Heart right ventricle (tissue), 16 donors: ENCODE results near the gene TCF12. TPM values are rescaled to one million over a fixed set of nuclear protein-coding genes. Genes with fewer than 3 reads are reported as not detected.

Source experiments
- ATAC-seq, 8 donors: fragments of 200-7000 bp; cut with Tn5 transposase; one replicate each; pipeline ENCODE4 v1.9.1; 2020; ENCODE audit warnings: mild to moderate bottlenecking in 8 of 8, moderate library complexity in 8 of 8, moderate number of reproducible peaks in 1 of 8
- DNase-seq, 2 donors: peaks; one replicate each; pipeline ENCODE4 v3.0.0-alpha.2; 2020
- H3K27ac ChIP-seq, 10 donors: fragments of 200-600 bp; sonication (generic) in 2 of 10; one replicate each; pipeline versions ENCODE4 v1.5.0 to v1.8.0; 2020 to 2022; ENCODE audit warnings: mild to moderate bottlenecking in 3 of 10
- H3K27me3 ChIP-seq, 7 donors: fragments of 200-600 bp; one replicate each; pipeline ENCODE4 v1.8.0; 2021 to 2022; ENCODE audit warnings: mild to moderate bottlenecking in 2 of 7
- H3K36me3 ChIP-seq, 9 donors: fragments of 200-600 bp; sonication (generic) in 1 of 9; one replicate each; pipeline versions ENCODE4 v1.5.0 to v1.8.0; 2020 to 2022; ENCODE audit warnings: mild to moderate bottlenecking in 2 of 9
- H3K4me1 ChIP-seq, 9 donors: fragments of 200-600 bp; sonication (generic) in 1 of 9; one replicate each; pipeline versions ENCODE4 v1.5.0 to v1.8.0; 2020 to 2022; ENCODE audit warnings: mild to moderate bottlenecking in 4 of 9
- H3K4me3 ChIP-seq, 10 donors: fragments of 200-600 bp; sonication (generic) in 2 of 10; one replicate each; pipeline versions ENCODE4 v1.5.0 to v1.8.0; 2020 to 2022; ENCODE audit warnings: mild to moderate bottlenecking in 7 of 10, moderate library complexity in 2 of 10
- H3K9me3 ChIP-seq, 11 donors: fragments of 200-600 bp in 10 of 11; sonication (generic) in 2 of 11; one replicate each; pipeline versions ENCODE4 v1.5.0 to v1.8.0; 2013 to 2022; ENCODE audit warnings: mild to moderate bottlenecking in 2 of 11, control low read depth in 1 of 11, moderate library complexity in 1 of 11
- WGBS, 2 donors: extraction: QIAGEN DNeasy Blood & Tissue Kit; methylation state at CpG; one replicate each; pipeline ENCODE4 v1.1.7; 2013; ENCODE audit warnings: inconsistent platforms in 1 of 2; 5-methylcytosine and 5-hydroxymethylcytosine counted together
- intact Hi-C, 10 donors: fragments of 100-400 bp; cut with DNase I; formaldehyde crosslinking; loops; one replicate each; pipeline versions ENCODE4 v1.11.1 to v1.14.2; 2022
- polyA plus RNA-seq, 2 donors: library from polyadenylated mRNA; stranded (reverse); fragments of 200-250 nt; gene quantifications; one replicate each; pipeline ENCODE4 v1.2.3, GENCODE V29; 2013
- total RNA-seq, 10 donors: library from RNA; stranded (reverse); fragmentation: NEBNext Ultra II Directional in 3 of 10; extraction: Animal tissue kit (Norgen Biotek cat#: 25700) in 3 of 10; gene quantifications; one replicate each; pipeline versions ENCODE4 v1.2.1 to v1.2.4, GENCODE V29; 2021 to 2023
- TF ChIP-seq, protein P1 (sequence below), 9 donors: fragments of 200-600 bp; sonication (generic) in 2 of 9; IDR thresholded peaks; one replicate each; pipeline versions ENCODE4 v1.5.0 to v1.8.0; 2021 to 2022; ENCODE audit warnings: antibody characterized with exemption in 9 of 9, mild to moderate bottlenecking in 5 of 9, moderate library complexity in 1 of 9
- donor health status: Arrhythmogenic right ventricular cardiomyopathy.
- donor health status: ischemic (EF 13 %, LVEDD 7.1; RV severe dilation, severe dysfunction).
- donor health status: healthy with polysubstance abuse.
- donor health status: DM: no; HTN: yes; CAD: no.
- donor health status: DM: no; HTN: no; CAD: no.
- donor health status: ischemic (EF 25% LVEDD 6.9; RV normal size, moderate dysfunction).
- donor health status: ischemic (EF 25% LVEDD 5.7; RV mildly dilated, moderate dysfunction).
- donor health status: healthy.
- donor health status: DM: yes; HTN: yes; CAD: no.
- donor health status: Ischemic cardiomyopathy.
- donor health status: ischemic (EF 35%, LVEDD 5.7; RV mildly dilated, moderate dysfunction).
- donor health status: nonischemic (EF 11% LVEDD 7.7; RV severe dilation, severe dysfunction).
- donor health status: DM: yes; HTN: yes; CAD: no.
- donor health status: PGD.
- donor health status: ischemic (EF 29% LVEDD 5.4; RV normal size, mild dysfunction).
- donor health status: nonischemic (EF 23%, LVEDD 6.1; RV moderate dilation, normal function).

TCF12 gene
- total and polyA plus RNA-seq, 12 donors: 8.7 to 55.7 (median 38.4) TPM

DNA sequence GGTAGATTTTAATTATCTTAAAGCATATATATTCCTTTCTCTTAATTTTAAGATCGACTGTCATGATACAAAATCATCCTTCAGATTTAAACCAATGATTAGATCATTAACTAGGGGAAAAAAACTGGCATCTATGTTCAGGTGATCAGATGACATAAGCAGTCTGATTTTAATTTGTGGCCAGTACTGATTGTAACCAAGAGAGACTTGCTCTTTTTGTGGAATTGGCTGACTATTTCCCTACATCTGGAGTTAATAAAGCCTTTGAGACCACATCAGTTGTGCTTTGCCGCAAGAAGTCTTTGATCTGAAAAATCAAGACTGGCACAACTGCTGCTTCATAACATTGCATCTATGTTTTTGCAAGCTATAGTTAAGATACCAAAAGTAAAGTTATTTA is 309.5 kb downstream of the TCF12 start:
- H3K27me3 ChIP-seq: no peaks in the 10 kb centered on the region
- DNase-seq (no peak), ATAC-seq (peak in 1 of 8 donors; percentile 59)
- H3K36me3 ChIP-seq: peaks cover 0 to 18% (median 6%) of the 10 kb centered on the region in 9 donors
- no peaks in the 10 kb centered on the region for H3K9me3 ChIP-seq
- no peak overlapping the region for H3K4me3 ChIP-seq
- H3K4me1 ChIP-seq: peaks cover 0 to 24% (median 3%) of the 10 kb centered on the region in 9 donors
- 80 to 85% methylated on average over 2 of the region's 2 CpGs for WGBS, 2 donors
- TF ChIP-seq, protein P1, sequence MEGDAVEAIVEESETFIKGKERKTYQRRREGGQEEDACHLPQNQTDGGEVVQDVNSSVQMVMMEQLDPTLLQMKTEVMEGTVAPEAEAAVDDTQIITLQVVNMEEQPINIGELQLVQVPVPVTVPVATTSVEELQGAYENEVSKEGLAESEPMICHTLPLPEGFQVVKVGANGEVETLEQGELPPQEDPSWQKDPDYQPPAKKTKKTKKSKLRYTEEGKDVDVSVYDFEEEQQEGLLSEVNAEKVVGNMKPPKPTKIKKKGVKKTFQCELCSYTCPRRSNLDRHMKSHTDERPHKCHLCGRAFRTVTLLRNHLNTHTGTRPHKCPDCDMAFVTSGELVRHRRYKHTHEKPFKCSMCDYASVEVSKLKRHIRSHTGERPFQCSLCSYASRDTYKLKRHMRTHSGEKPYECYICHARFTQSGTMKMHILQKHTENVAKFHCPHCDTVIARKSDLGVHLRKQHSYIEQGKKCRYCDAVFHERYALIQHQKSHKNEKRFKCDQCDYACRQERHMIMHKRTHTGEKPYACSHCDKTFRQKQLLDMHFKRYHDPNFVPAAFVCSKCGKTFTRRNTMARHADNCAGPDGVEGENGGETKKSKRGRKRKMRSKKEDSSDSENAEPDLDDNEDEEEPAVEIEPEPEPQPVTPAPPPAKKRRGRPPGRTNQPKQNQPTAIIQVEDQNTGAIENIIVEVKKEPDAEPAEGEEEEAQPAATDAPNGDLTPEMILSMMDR (IDR thresholded peaks at IDR 0.05): no peak
- intact Hi-C loops: no loop called here
- H3K27ac ChIP-seq: no peak overlapping the region

DNA sequence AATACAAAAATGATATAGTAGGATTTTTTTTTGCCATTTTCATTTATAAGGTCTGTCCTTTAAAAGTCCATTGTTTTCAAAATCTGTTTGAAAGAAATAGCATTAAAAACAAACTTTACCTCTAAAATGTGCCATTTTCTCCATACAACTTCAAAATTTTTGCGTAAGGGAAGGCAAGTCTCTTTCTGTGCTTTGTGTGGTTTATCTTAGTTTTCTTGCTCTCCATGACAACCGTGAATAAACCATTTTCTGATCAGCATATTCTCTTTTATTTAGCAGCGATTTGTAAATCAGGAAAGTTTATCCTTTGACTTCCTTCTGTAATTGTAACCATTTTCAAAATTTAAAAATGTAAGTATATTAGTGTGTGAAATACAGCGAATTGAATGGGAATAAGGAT is 310.0 kb downstream of the TCF12 start:
- DNase-seq (no peak), ATAC-seq (no peak)
- H3K27me3 ChIP-seq: no peaks in the 10 kb centered on the region
- WGBS, 2 donors: 79 to 81% methylated on average over 4 of the region's 4 CpGs
- H3K4me1 ChIP-seq: peaks cover 0 to 24% (median 3%) of the 10 kb centered on the region in 9 donors
- H3K36me3 ChIP-seq: peaks cover 0 to 23% (median 11%) of the 10 kb centered on the region in 9 donors
- TF ChIP-seq, protein P1 (IDR thresholded peaks at IDR 0.05): no peak
- H3K4me3 ChIP-seq: no peak overlapping the region
- intact Hi-C loops: no loop called here
- H3K9me3 ChIP-seq: no peaks in the 10 kb centered on the region
- H3K27ac ChIP-seq: no peak overlapping the region

DNA sequence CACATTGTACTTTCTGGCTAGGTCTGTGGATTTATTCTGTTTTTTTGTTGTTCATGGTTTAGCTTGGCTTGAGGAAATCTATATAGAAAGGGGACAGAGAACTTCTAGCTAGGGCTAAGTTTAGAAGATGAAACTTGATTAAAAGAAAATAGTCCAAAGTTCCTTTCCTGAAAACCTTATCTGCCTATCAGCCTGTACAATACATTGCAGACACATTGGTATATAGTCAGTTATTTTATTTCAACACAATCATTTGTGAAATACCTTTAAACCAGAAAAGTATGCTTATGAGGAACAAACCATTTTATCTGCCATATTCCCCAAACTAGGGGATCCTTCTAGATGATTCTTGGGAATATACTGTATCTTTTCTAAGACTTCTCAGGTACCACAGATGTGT is 310.6 kb downstream of the TCF12 start:
- intact Hi-C loops: no loop called here
- Histone ChIP-seq H3K27me3 (no peaks in the 10 kb centered on the region), H3K36me3 (peaks cover 0 to 30% (median 17%) of the 10 kb centered on the region in 9 donors), H3K9me3 (no peaks in the 10 kb centered on the region), H3K4me1 (peaks cover 0 to 24% (median 3%) of the 10 kb centered on the region in 9 donors), H3K27ac (no peak overlapping the region), H3K4me3 (no peak overlapping the region)
- DNase-seq (no peak), ATAC-seq (no peak)
- TF ChIP-seq, protein P1 (IDR thresholded peaks at IDR 0.05): no peak

DNA sequence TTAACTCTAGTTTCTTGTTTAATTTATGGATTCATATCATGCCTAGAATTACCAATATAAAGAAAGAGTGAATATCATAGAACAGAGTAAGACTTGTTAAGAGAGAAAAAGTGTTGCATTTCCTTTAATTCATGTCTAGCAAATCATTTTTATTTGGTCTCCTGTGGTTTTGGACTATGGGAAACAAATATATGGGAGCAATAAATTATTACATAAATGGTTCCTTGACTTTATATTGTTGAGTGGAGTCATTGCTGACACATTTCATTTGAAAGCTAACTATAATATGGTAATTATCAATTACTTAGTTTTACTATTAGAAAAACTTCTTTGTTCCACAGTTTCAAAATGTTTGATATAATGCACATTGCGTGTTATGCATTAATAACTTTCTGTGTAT is 313.1 kb downstream of the TCF12 start:
- intact Hi-C loops: no loop called here
- Histone ChIP-seq H3K9me3 (no peaks in the 10 kb centered on the region), H3K36me3 (peaks cover 0 to 54% (median 24%) of the 10 kb centered on the region in 9 donors)

More for the DNA sequence above, 313.1 kb downstream of the TCF12 start:
- DNase-seq (no peak), ATAC-seq (no peak)
- Histone ChIP-seq H3K4me1 (peaks cover 0 to 24% (median 0%) of the 10 kb centered on the region in 9 donors), H3K27ac (no peak overlapping the region), H3K4me3 (no peak overlapping the region), H3K27me3 (no peaks in the 10 kb centered on the region)
- 97 to 100% methylated on average over 1 of the region's 1 CpG for WGBS, 2 donors
- TF ChIP-seq, protein P1 (IDR thresholded peaks at IDR 0.05): no peak
